Vagina (tissue), 2 donors: ENCODE results near the gene SLC5A10. TPM values are rescaled to one million over a fixed set of nuclear protein-coding genes. Genes with fewer than 3 reads are reported as not detected.
A peak's percentile ranks its signal among the peaks of the same experiment; 100 is the strongest.

Experiments used
- DNase-seq, 2 donors: peaks; one replicate each; pipeline ENCODE4 v3.0.0-alpha.2; 2017; ENCODE audit errors: extremely low spot score in 2 of 2
- H3K27ac ChIP-seq: fragments of 200-600 bp; sonication (generic); one replicate; pipeline ENCODE4 v1.5.1; 2019
- H3K27me3 ChIP-seq: fragments of 200-600 bp; sonication (generic); one replicate; pipeline ENCODE4 v1.5.1; 2019
- H3K36me3 ChIP-seq, 2 donors: fragments of 200-600 bp; sonication (generic); one replicate each; pipeline ENCODE4 v1.5.1; 2017 to 2019
- H3K4me1 ChIP-seq: fragments of 200-600 bp; sonication (generic); one replicate; pipeline ENCODE4 v1.5.1; 2019
- H3K4me3 ChIP-seq, 2 donors: fragments of 200-600 bp; sonication (generic); 1 replicate in 1 of 2; 2 replicates in 1 of 2; pipeline ENCODE4 v1.5.1; 2016 to 2019
- H3K9me3 ChIP-seq: fragments of 200-600 bp; sonication (generic); one replicate; pipeline ENCODE4 v1.5.1; 2019
- CTCF ChIP-seq, 3 experiments: fragments of 450-650 bp in 2 of 3; fragments of 200-600 bp in 1 of 3; sonication (generic) in 1 of 3; IDR thresholded peaks; one replicate each; pipeline ENCODE4 v1.5.1; 2017 to 2019; ENCODE audit warnings: antibody characterized with exemption in 3 of 3, mild to moderate bottlenecking in 2 of 3, moderate library complexity in 2 of 3
- POLR2A ChIP-seq, 2 donors: fragments of 450-650 bp; IDR thresholded peaks; one replicate each; pipeline ENCODE4 v1.6.1; 2017; ENCODE audit warnings: antibody characterized with exemption in 2 of 2, mild to moderate bottlenecking in 2 of 2, moderate library complexity in 2 of 2
- POLR2AphosphoS5 ChIP-seq, 2 donors: sonication (generic); formaldehyde crosslinking; IDR thresholded peaks; one replicate each; pipeline ENCODE4 v1.9.0; 2017; ENCODE audit warnings: antibody characterized with exemption in 2 of 2, mild to moderate bottlenecking in 2 of 2, low read depth in 1 of 2; ENCODE audit not compliant: insufficient read depth in 1 of 2
- intact Hi-C: fragments of 100-400 bp; cut with DNase I; formaldehyde crosslinking; loops from one replicate; pipeline ENCODE4 v1.15.1; 2023
- total RNA-seq: library from RNA; depleted of rRNA; stranded (reverse); fragments of >200 nt; gene quantifications from one replicate; pipeline ENCODE4 v1.2.3, GENCODE V29; 2016

SLC5A10 gene
- total RNA-seq, 1 donor from 2014 or later: not detected

- peak overlapping the region; percentile 22 for H3K27ac ChIP-seq
- no peaks in the 10 kb centered on the region for H3K36me3 ChIP-seq
- no peak overlapping the region for H3K4me3 ChIP-seq
- no peak for TF ChIP-seq POLR2AphosphoS5 (IDR thresholded peaks at IDR 0.05; ENCODE audit: insufficient read depth in 1 of 2, low read depth in 1 of 2)
- no peak for TF ChIP-seq POLR2A (IDR thresholded peaks at IDR 0.05)
- TF ChIP-seq CTCF (IDR thresholded peaks at IDR 0.05): no peak
- intact Hi-C loops: no loop called here
- H3K4me1 ChIP-seq: peaks cover 4% of the 10 kb centered on the region
- no peak for DNase-seq
- no peaks in the 10 kb centered on the region for H3K27me3 ChIP-seq
- H3K9me3 ChIP-seq: no peaks in the 10 kb centered on the region
Observed at GRCh38 chr17:19016881-19017280, 64.9 kb downstream of the SLC5A10 start.

- Histone ChIP-seq H3K36me3 (no peaks in the 10 kb centered on the region), H3K27ac (no peak overlapping the region), H3K4me3 (no peak overlapping the region), H3K27me3 (no peaks in the 10 kb centered on the region), H3K4me1 (peaks cover 4% of the 10 kb centered on the region), H3K9me3 (no peaks in the 10 kb centered on the region)
- no peak for DNase-seq
- intact Hi-C loops: no loop called here
- TF ChIP-seq CTCF (IDR thresholded peaks at IDR 0.05): no peak
- no peak for TF ChIP-seq POLR2A (IDR thresholded peaks at IDR 0.05)
- no peak for TF ChIP-seq POLR2AphosphoS5 (IDR thresholded peaks at IDR 0.05; ENCODE audit: insufficient read depth in 1 of 2, low read depth in 1 of 2)
Observed at GRCh38 chr17:19017401-19017800, 65.4 kb downstream of the SLC5A10 start.

GRCh38 chr17:19017804-19018599 is 66.0 kb downstream of the SLC5A10 start:
- H3K4me1 ChIP-seq: peaks cover 4% of the 10 kb centered on the region
- H3K36me3 ChIP-seq: no peaks in the 10 kb centered on the region
- intact Hi-C loops: no loop called here
- no peaks in the 10 kb centered on the region for H3K9me3 ChIP-seq
- no peak overlapping the region for H3K27ac ChIP-seq
- no peak for DNase-seq
- no peaks in the 10 kb centered on the region for H3K27me3 ChIP-seq
- TF ChIP-seq POLR2A (IDR thresholded peaks at IDR 0.05) (no peak), CTCF (IDR thresholded peaks at IDR 0.05) (no peak), POLR2AphosphoS5 (IDR thresholded peaks at IDR 0.05; ENCODE audit: insufficient read depth in 1 of 2, low read depth in 1 of 2) (no peak)
- H3K4me3 ChIP-seq: no peak overlapping the region

GRCh38 chr17:19018600-19018950 is 66.6 kb downstream of the SLC5A10 start:
- intact Hi-C loops: no loop called here
- no peak overlapping the region for H3K4me3 ChIP-seq
- no peak for DNase-seq
- H3K4me1 ChIP-seq: peaks cover 4% of the 10 kb centered on the region
- no peaks in the 10 kb centered on the region for H3K27me3 ChIP-seq
- H3K9me3 ChIP-seq: no peaks in the 10 kb centered on the region
- no peak overlapping the region for H3K27ac ChIP-seq
- no peaks in the 10 kb centered on the region for H3K36me3 ChIP-seq
- no peak for TF ChIP-seq POLR2A (IDR thresholded peaks at IDR 0.05)
- no peak for TF ChIP-seq POLR2AphosphoS5 (IDR thresholded peaks at IDR 0.05; ENCODE audit: insufficient read depth in 1 of 2, low read depth in 1 of 2)
- no peak for TF ChIP-seq CTCF (IDR thresholded peaks at IDR 0.05)
